GM10266 (cell line): ENCODE results near the gene POU4F3.
"Not testable (repeated sequence)": the region's sequence is repeated elsewhere in the genome, so short reads cannot be mapped to it uniquely, and the experiment has no call there.

ENCODE experiments used
- DNase-seq: peaks from one replicate; pipeline ENCODE4 v3.0.0; 2012; ENCODE audit errors: extremely low spot score
- TF ChIP-seq, protein P1 (sequence below): IDR thresholded peaks from 2 replicates; pipeline ENCODE4 v1.5.1; 2012; ENCODE audit warnings: mild to moderate bottlenecking, low read depth; ENCODE audit not compliant: control insufficient read depth, insufficient read depth; ENCODE audit errors: missing control alignments

POU4F3 gene

DNA sequence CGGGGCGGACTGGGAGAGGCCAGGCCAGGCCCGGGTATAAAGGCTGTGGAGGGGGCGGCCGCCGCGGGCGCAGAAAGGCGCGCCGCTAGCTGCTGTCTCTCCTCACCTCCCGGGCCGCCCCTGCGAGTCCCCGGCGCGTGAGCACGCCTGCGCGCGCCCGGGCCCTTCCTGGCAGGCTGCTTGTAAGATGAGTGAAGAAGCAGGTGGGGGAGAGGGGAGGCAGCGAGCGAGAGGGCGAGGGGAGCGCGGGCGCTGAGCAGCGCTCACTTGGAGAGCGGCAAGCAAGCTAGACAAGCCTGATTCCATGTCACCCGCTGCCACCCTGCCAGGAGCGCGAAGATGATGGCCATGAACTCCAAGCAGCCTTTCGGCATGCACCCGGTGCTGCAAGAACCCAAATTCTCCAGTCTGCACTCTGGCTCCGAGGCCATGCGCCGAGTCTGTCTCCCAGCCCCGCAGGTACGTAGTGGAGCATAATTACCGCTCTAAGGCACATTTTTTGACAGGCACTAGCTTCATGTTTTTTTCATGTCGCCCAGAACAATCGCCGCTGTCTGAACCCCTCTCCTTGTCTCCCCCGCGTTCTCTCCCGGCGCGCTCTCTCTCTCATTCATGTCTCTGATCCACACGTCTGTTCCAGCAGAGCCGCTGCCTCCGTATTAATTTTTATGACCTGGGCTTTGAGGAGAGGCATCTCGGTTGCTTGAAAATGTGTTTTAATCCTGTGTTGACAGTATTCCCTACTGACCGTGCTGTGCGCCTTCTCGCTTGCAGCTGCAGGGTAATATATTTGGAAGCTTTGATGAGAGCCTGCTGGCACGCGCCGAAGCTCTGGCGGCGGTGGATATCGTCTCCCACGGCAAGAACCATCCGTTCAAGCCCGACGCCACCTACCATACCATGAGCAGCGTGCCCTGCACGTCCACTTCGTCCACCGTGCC is at the start of gene POU4F3:
POU4F3 (plus strand) TSS at position 66 of the 941 bp plus-strand sequence; CDS start at position 340, 274 bp downstream.
- TF ChIP-seq, protein P1, sequence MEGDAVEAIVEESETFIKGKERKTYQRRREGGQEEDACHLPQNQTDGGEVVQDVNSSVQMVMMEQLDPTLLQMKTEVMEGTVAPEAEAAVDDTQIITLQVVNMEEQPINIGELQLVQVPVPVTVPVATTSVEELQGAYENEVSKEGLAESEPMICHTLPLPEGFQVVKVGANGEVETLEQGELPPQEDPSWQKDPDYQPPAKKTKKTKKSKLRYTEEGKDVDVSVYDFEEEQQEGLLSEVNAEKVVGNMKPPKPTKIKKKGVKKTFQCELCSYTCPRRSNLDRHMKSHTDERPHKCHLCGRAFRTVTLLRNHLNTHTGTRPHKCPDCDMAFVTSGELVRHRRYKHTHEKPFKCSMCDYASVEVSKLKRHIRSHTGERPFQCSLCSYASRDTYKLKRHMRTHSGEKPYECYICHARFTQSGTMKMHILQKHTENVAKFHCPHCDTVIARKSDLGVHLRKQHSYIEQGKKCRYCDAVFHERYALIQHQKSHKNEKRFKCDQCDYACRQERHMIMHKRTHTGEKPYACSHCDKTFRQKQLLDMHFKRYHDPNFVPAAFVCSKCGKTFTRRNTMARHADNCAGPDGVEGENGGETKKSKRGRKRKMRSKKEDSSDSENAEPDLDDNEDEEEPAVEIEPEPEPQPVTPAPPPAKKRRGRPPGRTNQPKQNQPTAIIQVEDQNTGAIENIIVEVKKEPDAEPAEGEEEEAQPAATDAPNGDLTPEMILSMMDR: no peak
- no peak for DNase-seq

DNA sequence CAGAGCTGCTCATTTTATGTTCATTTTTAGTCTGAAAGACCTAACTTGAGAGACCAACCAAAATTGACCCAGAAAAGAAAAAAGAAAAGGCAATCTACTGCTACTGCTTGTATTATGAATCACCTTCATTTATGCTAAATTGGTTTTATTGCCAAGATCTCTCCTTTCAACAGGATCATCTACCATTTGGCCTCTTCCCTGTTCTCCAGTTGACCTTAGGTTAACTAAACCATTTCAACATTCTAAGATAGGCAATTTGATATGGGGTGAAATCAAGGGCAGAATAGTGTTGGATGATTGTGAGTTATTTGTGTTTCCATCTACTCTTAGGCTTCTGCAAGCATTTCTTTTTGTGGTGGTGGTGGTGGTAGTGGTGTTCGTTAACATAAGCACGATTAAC is 48.3 kb upstream of the POU4F3 start:
- TF ChIP-seq, protein P1: no peak
- no peak for DNase-seq

GRCh38 chr5:146291421-146292074 is 47.1 kb upstream of the POU4F3 start:
- TF ChIP-seq, protein P1: peak; percentile 53
- peak; percentile 42 for DNase-seq

DNA sequence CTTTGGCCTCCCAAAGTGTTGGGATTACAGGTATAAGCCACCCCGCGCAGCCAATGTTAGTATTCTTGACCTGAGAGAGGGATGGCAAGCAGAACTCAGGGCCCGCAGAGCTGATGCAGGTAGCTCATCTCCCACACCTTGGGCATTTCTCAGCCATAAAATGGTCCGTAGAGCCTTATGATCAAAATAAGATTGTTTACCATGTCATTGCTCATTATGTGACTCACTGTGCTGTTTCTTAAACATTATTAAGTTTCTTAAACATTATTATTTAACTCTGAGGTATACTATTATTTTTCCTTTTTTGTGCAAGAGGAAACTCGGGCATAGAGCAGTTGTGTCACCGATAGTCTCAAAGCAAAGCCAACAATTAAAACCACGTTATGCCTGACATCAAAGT is 42.4 kb upstream of the POU4F3 start:
- TF ChIP-seq, protein P1: no peak
- DNase-seq: no peak

- DNase-seq: not testable (repeated sequence)
Measured at GRCh38 chr5:146298920-146299319, 39.7 kb upstream of the POU4F3 start.

DNA sequence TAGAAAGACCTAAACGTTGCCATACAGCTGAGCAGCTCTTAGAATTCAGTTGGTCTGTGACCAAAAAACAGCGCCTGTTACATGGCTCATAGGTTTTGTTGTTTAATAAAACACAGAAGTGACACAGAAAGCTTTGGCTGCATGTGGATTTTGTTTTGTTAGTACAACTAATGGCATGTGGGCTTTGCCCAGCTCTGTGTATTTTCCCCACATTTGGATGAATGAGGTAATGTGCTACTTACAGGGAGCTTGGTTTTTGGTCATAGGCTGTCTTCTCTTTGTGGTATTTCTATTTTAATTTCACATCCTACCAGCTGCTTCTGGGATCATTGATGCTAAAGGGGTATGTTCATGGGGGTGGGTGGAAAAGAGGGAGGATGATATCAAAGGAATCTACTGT is 37.0 kb upstream of the POU4F3 start:
- TF ChIP-seq, protein P1: no peak
- no peak for DNase-seq

- no peak for DNase-seq
- TF ChIP-seq, protein P1: no peak
Measured at GRCh38 chr5:146302406-146302805, 36.2 kb upstream of the POU4F3 start.
